ENCODE measurements around the gene NHLH1.

Gene NHLH1

DNA sequence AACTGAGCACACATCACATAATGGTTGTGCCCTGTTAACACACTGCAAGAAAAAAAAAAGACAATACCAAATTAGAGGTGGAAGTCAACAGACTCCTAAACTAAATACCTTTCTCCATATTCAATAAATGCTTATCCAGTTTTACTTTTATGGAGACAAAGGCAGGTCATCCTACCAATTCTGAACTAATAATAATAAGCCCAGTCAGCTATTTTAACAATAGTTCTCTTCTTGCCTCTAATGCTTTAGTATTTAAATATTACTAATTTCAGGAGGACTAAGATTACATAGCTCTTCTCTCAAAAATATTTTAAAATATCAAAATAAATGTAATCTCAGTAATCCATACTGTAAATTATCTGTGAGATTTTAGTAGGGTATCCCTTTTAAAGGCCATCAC lies 34.4 kb upstream of the NHLH1 start:
- DNase-seq (ENCODE audit: low spot score): no peak
- in situ Hi-C loops (cut with MboI; ENCODE audit: low sequenced_read_pairs, unreplicated experiment): no loop called here
- TF ChIP-seq CTCF (IDR thresholded peaks at IDR 0.05; ENCODE audit: borderline replicate concordance, control extremely low read depth, extremely low read depth, insufficient read depth, missing control alignments): no peak

DNA sequence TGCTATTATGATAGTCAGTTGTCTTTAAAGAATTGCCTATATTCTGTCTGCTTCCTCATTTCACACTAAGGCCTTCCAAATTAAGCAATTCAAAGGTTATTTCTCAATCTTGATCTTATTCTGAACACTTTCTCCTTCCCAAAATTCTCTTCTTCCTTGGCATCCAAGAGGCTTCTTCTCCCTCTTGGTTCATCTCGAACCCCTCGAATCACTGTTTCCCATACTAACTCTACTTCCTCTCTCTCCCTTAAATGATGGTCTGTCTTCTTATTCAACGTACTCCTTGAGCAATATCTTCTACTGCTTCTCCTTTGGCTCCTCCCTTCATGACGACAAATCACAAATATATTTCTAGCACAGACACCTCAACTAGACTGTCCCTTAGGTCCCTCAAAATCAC lies 28.3 kb upstream of the NHLH1 start:
- TF ChIP-seq CTCF (IDR thresholded peaks at IDR 0.05; ENCODE audit: borderline replicate concordance, control extremely low read depth, extremely low read depth, insufficient read depth, missing control alignments): no peak
- in situ Hi-C loops (cut with MboI; ENCODE audit: low sequenced_read_pairs, unreplicated experiment): no loop called here
- no peak for DNase-seq (ENCODE audit: low spot score)

GRCh38 chr1:160340146-160340545 lies 26.7 kb upstream of the NHLH1 start:
- no peak for DNase-seq (ENCODE audit: low spot score)
- no peak for TF ChIP-seq CTCF (IDR thresholded peaks at IDR 0.05; ENCODE audit: borderline replicate concordance, control extremely low read depth, extremely low read depth, insufficient read depth, missing control alignments)
- in situ Hi-C loops (cut with MboI; ENCODE audit: low sequenced_read_pairs, unreplicated experiment): no loop called here

DNA sequence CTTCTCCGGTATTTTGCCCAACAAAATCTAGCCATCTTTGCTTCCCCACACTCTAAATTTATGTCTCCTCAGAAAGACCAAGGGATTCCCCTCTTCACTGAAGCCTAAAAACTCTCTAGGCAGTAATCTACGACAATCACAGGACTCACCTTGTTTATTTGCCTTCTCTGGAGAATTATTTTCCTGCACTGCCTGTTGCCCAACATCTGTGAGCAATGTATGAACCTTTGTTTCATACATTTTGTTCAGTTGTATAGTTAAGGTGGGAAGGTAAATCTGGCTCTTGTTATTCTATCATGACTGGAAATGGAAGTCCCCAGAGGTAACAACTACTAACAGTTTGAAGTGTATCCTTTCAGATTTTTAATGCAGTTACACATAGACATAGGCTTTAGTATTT lies 26.0 kb upstream of the NHLH1 start:
- in situ Hi-C loops (cut with MboI; ENCODE audit: low sequenced_read_pairs, unreplicated experiment): no loop called here
- no peak for DNase-seq (ENCODE audit: low spot score)
- no peak for TF ChIP-seq CTCF (IDR thresholded peaks at IDR 0.05; ENCODE audit: borderline replicate concordance, control extremely low read depth, extremely low read depth, insufficient read depth, missing control alignments)

DNA sequence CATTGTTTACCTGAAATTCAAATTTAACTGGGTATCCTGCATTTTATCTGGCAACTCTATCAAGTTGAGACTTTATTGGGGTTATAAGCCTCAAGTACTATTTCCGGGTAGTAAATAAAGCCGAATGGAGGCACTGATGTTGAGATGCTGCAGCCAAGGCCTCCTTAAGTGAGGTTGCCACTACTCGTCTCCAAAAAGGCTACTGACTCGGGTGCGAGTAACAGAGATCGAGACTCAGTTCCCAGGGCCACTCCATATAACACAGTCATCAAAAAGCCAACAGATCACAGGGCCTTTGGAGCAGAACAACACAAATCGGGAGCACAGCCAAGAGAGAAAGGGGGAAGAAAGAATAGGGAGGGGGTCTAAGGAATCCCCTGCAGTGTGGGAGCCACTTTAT lies 24.3 kb upstream of the NHLH1 start:
- DNase-seq (ENCODE audit: low spot score): no peak
- no peak for TF ChIP-seq CTCF (IDR thresholded peaks at IDR 0.05; ENCODE audit: borderline replicate concordance, control extremely low read depth, extremely low read depth, insufficient read depth, missing control alignments)
- in situ Hi-C loops (cut with MboI; ENCODE audit: low sequenced_read_pairs, unreplicated experiment): no loop called here

DNA sequence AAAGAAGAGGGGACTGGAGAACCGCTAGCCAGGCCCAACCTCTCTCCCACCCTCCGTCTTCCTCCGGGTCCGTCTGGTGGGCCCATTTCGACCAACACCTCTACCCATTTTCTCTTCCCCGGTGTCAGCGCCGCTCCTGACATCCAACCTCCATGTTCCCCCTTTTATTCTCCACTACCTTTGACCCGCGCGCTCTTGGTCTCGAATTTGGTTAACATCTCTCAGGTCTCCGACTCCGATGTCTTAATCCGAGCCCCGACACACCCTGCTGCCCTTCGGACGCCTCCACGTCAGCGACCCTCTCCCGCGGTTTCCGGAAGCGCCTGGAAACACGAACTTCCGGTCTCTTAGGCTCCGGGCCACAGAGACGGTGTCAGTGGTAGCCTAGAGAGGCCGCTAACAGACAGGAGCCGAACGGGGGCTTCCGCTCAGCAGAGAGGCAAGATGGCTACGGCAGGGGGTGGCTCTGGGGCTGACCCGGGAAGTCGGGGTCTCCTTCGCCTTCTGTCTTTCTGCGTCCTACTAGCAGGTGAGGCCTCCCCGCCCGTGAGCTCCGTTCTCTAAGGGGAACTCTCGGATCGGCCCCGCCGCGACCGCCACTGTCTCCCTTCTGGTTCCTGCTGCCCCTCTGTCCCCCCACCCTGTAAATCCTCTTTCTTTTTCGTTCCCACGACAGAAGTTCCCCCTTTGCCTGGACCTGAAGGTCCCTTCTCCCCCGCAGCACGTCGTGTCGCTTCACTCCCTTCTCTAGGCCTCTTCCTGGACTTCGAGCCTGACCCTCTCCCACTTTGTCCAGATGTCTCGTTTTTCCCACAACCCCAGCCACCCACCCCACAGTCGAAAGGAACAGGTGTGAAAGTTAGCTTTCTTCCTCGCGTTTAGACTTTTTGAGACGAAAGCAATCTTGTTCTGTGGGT lies 23.7 kb upstream of the NHLH1 start, which contains the start of the genes COPA and NCSTN:
COPA (minus strand) TSS at position 298 of the 917 bp plus-strand sequence; CDS start at position 218, 80 bp downstream.
NCSTN (plus strand) TSS at position 431 of the 917 bp plus-strand sequence; CDS start at position 445, 14 bp downstream.
- in situ Hi-C loops (cut with MboI; ENCODE audit: low sequenced_read_pairs, unreplicated experiment): no loop called here
- peak; percentile 90 for DNase-seq (ENCODE audit: low spot score)
- TF ChIP-seq CTCF (IDR thresholded peaks at IDR 0.05; ENCODE audit: borderline replicate concordance, control extremely low read depth, extremely low read depth, insufficient read depth, missing control alignments): no peak

Data from GM13976 (cell line).